H1 (cell line): Measurements from ENCODE around the gene CCDC106. TPM values are rescaled to one million over a fixed set of nuclear protein-coding genes. Genes with fewer than 3 reads are reported as not detected.

ENCODE experiments used
- EGR1 ChIP-seq: IDR thresholded peaks from 2 replicates; pipeline ENCODE4 v1.6.1; 2011; ENCODE audit warnings: low read depth, low read length, borderline replicate concordance
- polyA plus RNA-seq, 7 experiments: library from polyadenylated mRNA; depleted of rRNA in 3 of 7; stranded (reverse) in 5 of 7; unstranded in 2 of 7; fragments of >200 nt in 5 of 7; fragments of 200-250 nt in 2 of 7; gene quantifications; 1 replicate in 5 of 7; 2 replicates in 1 of 7; 4 replicates in 1 of 7; pipeline versions ENCODE4 v1.2.1 to v1.2.3, GENCODE V29; 2011 to 2013; ENCODE audit warnings: missing spikeins in 2 of 7, mixed read lengths in 2 of 7
- total RNA-seq: library from RNA; stranded (reverse); fragmentation: NEBNext Ultra II Directional; extraction: Animal tissue kit (Norgen Biotek cat#: 25700); gene quantifications from 2 replicates; pipeline ENCODE4 v1.2.1, GENCODE V29; 2021

Gene CCDC106
- total and polyA plus RNA-seq, 2 of the 8 experiments (the other 6 are each of a cell fraction or from before 2014, with no cell fraction given) = 12.0 to 20.1 TPM

DNA sequence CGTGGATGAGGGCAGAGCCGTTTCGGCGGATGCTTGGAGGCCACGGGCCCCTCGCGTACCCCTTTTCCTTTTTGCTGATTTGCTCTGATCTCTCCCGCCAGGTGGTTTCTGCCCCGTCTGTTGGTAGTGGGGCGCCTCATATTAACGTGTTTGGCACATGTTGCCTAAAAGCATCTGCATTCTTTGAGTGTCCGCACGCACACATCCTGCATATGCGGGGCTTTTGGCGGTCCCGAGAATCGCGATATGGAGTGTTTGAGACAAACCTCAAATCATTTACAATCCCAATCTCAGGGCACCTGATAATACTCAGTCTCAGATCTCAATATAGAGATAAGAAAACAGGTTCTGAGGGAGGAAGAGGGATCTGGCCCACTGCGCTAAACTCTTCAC lies 7.6 kb downstream of the CCDC106 start (continued):
- TF ChIP-seq EGR1 = no peak
- TF ChIP-seq, all 59 proteins: peak for 7
